AG08396 (cell line): Measurements from ENCODE around the gene CHSY3.

Source experiments
- DNase-seq: peaks from one replicate; pipeline ENCODE4 v3.0.0; 2012; ENCODE audit warnings: low spot score, mixed read lengths

Gene CHSY3

DNA sequence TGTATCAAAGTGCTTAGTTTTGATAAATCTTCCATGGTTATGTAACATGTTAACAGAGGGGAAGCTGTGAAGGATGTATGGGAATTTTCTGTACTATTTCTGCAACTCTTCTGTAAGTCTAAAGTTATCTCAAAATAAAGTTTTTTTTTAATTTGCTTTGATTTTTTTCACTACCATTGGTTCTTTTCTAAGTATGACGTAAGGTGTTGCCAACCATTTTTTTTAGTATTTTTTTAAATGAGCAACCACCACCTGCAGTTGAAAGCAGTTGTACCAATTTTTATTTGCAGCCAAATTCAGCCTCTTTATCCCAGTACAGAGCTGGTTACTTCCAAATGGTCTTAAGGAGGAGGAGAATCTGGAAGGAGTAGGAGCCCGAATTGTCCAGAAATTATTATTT lies 192.2 kb downstream of the CHSY3 start:
- DNase-seq, result no peak

DNA sequence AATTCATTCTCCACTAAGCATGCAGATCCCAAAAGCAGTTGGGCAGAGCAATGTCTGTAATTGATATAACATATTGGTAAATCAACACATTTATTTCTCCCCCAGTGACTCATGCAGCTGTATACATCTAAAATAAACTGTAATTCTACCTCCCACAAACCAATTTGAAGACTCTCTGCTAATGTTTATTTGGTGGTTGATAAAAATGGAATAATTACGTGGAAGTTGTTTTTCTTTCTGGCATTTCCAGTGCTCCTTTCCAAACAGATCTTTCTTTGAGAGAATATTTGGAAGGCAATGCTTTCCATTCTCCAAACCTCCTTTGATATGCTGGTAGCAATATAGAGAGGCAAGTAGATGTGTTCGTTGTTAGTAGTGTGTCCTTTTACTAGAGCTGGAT lies 194.7 kb downstream of the CHSY3 start:
- DNase-seq, result no peak

DNA sequence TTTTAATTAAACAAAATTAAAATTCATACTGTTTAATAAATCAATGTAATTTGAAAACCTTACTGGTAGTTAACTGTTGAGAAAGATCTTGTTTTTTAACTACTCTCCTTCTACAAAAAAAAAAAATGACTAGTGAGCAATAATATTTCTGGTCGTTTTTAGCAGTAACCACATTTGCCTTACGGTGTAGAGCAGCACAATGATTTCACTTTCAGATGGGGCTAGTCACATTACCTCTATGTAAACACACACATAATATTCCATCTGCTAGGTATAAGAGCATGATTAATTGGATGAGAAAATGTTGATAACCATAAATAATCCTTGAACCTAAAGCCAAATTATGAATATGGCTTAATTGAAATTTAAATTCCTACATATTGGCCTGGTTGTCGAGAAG lies 198.1 kb downstream of the CHSY3 start:
- DNase-seq, result no peak

DNA sequence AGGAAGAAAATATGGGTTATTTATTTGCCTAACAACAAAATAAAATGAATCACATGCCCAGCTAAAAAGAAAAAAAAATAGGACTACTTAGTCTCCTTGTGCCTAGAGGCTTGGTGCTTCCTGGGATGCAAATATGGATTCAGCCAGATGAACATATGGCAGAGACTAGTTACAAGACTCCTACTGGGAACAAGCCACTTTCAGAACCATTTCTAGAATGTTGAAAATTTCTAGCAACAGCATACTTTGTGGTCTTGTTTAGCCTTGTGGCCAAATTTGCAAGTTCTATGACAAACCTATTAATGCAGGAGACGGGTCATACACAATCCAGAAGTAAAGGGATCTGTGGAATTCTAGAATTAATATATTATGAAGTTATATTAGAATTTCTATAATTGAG lies 198.7 kb downstream of the CHSY3 start:
- no peak for DNase-seq

- DNase-seq, result no peak
Observed at GRCh38 chr5:130104895-130105688, 200.8 kb downstream of the CHSY3 start.

DNA sequence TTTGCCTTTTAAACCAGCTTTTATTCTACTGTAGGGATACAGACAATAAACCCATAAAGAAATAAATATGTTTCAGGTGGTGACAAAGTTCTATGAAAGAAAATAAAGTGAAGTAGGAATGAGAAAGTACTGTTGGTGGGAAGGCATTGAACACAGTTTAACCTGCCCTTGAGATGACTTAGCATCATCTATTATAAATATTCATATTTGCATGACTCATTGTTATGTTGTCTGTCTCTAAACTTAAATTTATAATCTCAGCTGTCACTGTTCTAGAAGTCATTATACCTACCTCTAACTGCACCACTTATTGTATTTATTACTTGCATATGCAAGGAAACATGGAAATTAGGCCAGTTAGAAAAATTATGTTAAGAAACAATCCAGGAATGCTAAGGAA lies 202.2 kb downstream of the CHSY3 start:
- no peak for DNase-seq

GRCh38 chr5:130109152-130109551 lies 204.9 kb downstream of the CHSY3 start:
- DNase-seq, result peak; percentile 11

GRCh38 chr5:130110328-130110727 lies 206.1 kb downstream of the CHSY3 start:
- DNase-seq, result no peak

- DNase-seq, result no peak
Observed at GRCh38 chr5:130111746-130112145, 207.5 kb downstream of the CHSY3 start.

- no peak for DNase-seq
Observed at GRCh38 chr5:130112246-130112645, 208.0 kb downstream of the CHSY3 start.

- DNase-seq, result no peak
Observed at GRCh38 chr5:130115686-130116085, 211.4 kb downstream of the CHSY3 start.

DNA sequence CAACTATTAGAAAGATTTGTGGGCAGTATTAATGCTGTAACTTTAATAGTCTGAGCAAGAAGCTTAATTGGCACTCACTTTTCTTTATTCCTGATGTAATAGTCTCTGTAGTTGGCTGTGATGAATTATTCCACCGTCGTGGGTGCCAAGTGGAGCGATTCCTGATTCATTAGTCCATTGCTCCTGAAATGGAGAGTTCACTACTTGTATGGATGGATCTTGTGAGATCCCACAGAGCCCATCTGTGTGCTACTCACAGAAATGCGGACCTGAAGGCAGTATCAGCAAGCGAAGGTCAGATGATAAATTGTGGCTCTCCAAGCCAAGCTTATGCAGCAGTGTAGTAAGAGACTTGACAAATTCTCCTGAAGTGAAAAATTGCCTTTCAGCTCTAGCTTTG lies 212.2 kb downstream of the CHSY3 start:
- no peak for DNase-seq

DNA sequence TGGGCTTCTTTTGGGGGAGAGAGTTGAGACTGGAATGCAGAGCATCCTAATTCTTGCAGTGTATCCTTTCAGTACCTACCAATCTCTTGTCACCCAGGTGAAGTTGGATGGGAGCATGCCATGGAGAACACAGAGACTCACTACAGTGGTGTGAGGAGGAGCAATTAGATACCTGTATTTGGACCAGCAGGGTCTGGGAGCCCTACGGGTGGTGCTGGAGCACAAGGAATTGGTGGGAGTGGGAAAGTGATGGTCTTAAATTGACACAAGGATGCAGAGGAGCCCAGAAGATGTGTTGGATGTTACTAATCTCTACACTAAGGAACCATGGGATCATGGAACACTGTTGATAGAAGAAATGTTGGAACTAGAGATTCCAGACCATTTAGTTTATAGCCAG lies 212.7 kb downstream of the CHSY3 start:
- DNase-seq, result no peak

DNA sequence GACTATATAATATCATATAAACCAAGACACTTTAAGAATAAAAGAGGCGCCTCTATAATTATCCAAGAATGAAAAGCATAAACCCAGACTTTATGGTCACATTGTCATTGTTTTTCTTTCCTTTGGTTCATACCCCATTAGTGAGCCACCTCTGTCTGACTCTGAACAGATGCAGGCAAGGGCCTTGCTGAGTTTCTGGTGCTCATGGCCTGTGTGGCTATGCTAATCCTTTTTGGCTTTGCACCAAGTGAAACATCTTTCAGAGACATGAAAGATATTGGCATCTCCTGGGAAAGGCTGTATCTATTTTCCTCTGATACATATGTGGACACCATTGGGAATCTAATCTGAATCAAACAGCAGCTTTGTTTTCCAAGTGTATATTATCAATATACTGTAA lies 222.5 kb downstream of the CHSY3 start:
- no peak for DNase-seq

GRCh38 chr5:130135506-130135905 lies 231.2 kb downstream of the CHSY3 start:
- DNase-seq, result no peak

- DNase-seq, result no peak
Observed at GRCh38 chr5:130136300-130136699, 232.0 kb downstream of the CHSY3 start.

DNA sequence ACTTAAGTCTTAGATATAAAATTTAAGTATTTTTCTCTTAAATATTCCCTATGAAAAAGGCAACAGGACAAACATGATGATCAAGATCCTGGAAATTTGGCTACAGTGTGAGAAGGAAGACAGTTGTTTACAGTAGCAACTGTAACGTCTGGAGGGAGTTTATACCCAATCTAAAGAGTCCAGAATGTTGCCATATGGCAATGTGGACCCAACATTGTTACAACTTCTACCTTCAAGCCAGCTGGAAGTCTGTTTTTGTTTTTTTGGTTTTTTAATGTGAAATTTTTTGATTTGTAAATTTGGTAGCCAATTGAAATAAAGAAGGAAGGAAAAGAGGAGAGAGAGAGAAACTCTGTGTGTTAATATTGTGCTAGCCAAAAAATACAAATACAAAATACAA lies 233.4 kb downstream of the CHSY3 start:
- DNase-seq, result no peak

DNA sequence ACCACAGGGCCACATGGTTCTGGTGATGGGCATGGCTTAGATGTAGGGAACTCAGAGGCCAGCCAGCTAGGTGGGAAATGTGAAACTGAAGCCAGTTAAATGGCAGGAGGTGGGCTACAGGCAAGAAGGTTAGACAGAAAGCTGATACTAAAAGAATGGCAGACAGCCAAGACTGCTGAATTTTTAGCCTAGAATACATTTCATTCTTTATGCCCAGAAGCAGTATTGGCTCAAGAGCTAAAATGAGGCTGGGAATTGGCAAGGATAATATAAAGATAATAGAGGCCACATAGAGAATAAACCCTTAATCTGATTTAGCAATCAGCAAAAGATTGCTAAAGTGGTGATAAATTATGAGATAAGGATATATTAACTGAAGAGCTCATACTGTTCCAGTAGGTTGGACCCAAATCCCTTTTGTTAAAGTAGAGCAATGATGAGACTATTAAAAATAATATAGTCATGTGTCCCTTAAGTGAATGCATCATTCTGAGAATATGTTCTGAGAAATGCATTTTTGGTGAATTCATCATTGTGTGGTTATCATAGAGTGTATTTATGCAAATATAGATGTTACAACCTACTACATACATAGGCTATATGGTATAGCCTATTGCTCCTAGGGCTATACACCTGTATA lies 234.3 kb downstream of the CHSY3 start:
- no peak for DNase-seq

DNA sequence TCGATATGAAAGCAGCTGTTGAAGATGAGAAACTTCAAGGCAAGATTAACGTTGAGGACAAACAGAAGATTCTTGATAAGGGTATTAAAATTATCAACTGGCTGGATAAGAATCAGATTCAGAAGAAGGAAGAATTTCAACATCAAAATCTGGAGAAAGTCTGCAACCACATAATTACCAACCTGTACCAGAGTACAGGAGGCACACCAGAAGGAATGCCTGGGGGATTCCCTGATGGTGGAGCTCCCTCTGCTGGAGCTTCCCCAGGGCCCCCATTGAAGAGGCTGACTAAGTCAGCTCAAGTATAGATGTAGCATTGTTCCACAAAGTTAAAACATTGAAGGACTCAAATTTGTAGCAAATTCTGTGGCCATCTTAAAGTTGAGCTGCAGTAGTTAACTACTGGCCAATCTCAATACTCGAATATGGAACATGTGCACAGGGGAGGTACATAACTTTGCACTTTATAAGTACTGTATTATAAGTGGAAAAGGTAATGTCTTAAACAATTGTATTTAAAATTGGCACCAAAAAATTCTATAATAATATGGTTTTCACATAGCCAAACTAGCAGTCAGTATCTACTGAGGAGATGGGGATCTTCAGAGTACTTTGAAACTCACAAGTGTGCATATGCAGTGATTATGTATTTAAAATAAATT lies 237.5 kb downstream of the CHSY3 start:
- DNase-seq, result peak; percentile 10

DNA sequence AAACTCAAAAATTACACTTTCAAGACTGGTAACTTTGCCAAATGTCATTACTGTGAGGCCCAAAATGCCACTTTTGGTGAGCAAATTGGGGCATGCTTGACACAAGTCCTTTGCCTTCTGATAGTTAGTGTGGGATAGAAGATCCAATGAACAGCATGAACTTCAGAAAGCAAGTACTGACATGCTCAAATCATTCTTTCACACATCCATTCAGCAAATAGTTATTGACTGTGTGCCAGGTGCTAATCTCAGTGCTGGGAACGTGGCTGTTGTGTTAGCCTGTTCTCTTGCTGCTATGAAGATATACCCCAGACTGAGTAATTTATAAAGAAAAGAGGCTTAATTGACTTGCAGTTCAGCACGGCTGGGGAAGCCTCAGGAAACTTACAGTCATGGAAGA lies 247.0 kb downstream of the CHSY3 start:
- DNase-seq, result no peak

DNA sequence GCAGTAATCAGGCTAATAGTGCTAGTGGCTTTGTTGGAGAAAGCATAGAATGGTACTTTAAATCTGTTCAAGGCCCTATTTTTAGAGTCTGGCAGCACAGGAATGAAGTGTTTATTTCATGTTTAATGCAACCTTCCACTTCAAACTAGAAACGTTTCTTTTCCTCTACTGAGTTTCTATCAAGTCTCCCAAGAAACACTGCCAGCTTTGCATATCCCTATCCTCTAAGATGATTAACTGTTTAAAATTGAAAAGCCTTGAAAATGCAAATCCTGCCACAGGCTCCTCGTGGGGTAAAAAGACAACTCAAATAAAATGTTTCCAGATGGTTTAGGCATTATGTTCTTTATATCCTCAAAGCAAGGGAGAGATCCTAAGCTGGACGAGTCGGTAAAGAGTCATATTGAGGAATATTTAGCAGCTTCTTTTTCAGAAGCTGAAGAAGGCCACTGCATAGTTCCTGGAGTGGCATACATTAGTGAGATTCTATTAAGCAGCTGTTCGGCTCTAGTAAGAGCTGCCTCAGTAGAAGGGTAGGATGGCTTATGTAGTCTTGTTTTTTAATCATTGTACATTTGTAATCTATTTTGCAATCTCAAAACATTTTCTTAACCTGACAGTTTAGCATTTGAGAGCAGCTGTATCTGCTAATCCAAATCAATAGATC lies 251.2 kb downstream of the CHSY3 start:
- no peak for DNase-seq

GRCh38 chr5:130158036-130158435 lies 253.8 kb downstream of the CHSY3 start:
- DNase-seq, result no peak

DNA sequence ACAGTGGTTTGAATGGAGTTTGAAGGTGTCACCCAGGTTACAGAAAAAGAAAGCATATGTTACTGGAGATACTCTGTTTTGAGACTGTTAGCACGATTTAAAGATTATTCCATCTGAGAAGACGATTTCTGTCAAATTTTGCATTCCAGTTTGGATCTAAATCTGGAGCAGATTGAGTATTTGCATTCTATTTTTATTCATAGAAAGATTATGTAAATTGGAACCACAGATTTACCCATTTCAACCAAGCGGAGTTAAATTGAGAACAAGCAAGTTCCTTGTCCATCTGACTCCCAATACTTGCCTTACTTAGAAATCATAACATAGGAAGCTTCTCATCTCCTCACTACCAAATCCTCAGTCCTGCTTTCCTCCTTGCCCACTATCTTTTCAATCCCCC lies 255.7 kb downstream of the CHSY3 start:
- no peak for DNase-seq
